Neural progenitor cell (in vitro differentiated cells): ENCODE data around the gene PTCH1. TPM values are rescaled to one million over a fixed set of nuclear protein-coding genes. Genes with fewer than 3 reads are reported as not detected.

Experiments used
- DNase-seq: peaks from one replicate; pipeline ENCODE4 v3.0.0-alpha.2; 2016; ENCODE audit warnings: low spot score
- H2AFZ ChIP-seq: fragments of 200-600 bp; sonication (generic); replicated peaks from 2 replicates; pipeline ENCODE4 v1.6.1; 2016; ENCODE audit warnings: antibody characterized with exemption
- H3F3A ChIP-seq: fragments of 200-600 bp; sonication (generic); 2 replicates; pipeline ENCODE4 v1.6.1; 2016; ENCODE audit warnings: antibody characterized with exemption, low read depth
- H3K27ac ChIP-seq: fragments of 200-600 bp; sonication (generic); 2 replicates; pipeline ENCODE4 v1.5.1; 2016; ENCODE audit warnings: mild to moderate bottlenecking
- H3K27me3 ChIP-seq: fragments of 200-600 bp; sonication (generic); 2 replicates; pipeline ENCODE4 v1.6.1; 2016; ENCODE audit warnings: mild to moderate bottlenecking, moderate library complexity
- H3K36me3 ChIP-seq: fragments of 200-600 bp; sonication (generic); 2 replicates; pipeline ENCODE4 v1.5.1; 2016
- H3K4me1 ChIP-seq: fragments of 200-600 bp; sonication (generic); 2 replicates; pipeline ENCODE4 v1.6.1; 2016; ENCODE audit warnings: mixed run types
- H3K4me2 ChIP-seq: fragments of 200-600 bp; sonication (generic); 2 replicates; pipeline ENCODE4 v1.6.1; 2016
- H3K4me3 ChIP-seq: fragments of 200-600 bp; sonication (generic); 2 replicates; pipeline ENCODE4 v1.5.1; 2016
- H3K79me2 ChIP-seq: fragments of 200-600 bp; sonication (generic); 2 replicates; pipeline ENCODE4 v1.6.1; 2016; ENCODE audit warnings: low read depth
- H3K9ac ChIP-seq: fragments of 200-600 bp; sonication (generic); 2 replicates; pipeline ENCODE4 v1.6.1; 2016
- H3K9me3 ChIP-seq: fragments of 200-600 bp; sonication (generic); 2 replicates; pipeline ENCODE4 v1.5.1; 2016; ENCODE audit warnings: low read depth
- H4K20me1 ChIP-seq: fragments of 200-600 bp; sonication (generic); 2 replicates; pipeline ENCODE4 v1.6.1; 2016; ENCODE audit warnings: low read depth
- H3K27ac Mint-ChIP-seq: 3 replicates; pipeline ENCODE4 v1.8.0; 2021; ENCODE audit warnings: mixed read lengths
- H3K27me3 Mint-ChIP-seq: 2 replicates; pipeline ENCODE4 v1.8.0; 2022; ENCODE audit warnings: low read depth, mild to moderate bottlenecking, inconsistent platforms, moderate library complexity, mixed read lengths; ENCODE audit not compliant: insufficient read depth
- H3K36me3 Mint-ChIP-seq: 3 replicates; pipeline ENCODE4 v1.8.0; 2021; ENCODE audit warnings: mixed read lengths
- H3K4me1 Mint-ChIP-seq: 3 replicates; pipeline ENCODE4 v1.8.0; 2021; ENCODE audit warnings: mixed read lengths
- H3K4me3 Mint-ChIP-seq: 3 replicates; pipeline ENCODE4 v1.8.0; 2021; ENCODE audit warnings: mild to moderate bottlenecking, moderate library complexity, mixed read lengths
- H3K9me3 Mint-ChIP-seq: 3 replicates; pipeline ENCODE4 v1.8.0; 2020; ENCODE audit warnings: mixed read lengths
- EZH2 ChIP-seq: fragments of 200-600 bp; sonication (generic); IDR thresholded peaks from 2 replicates; pipeline ENCODE4 v1.6.1; 2017; ENCODE audit warnings: antibody characterized with exemption, mild to moderate bottlenecking, moderate library complexity
- EZH2phosphoT487 ChIP-seq: fragments of 200-600 bp; sonication (generic); IDR thresholded peaks from 2 replicates; pipeline ENCODE4 v1.6.1; 2017; ENCODE audit warnings: antibody characterized with exemption
- total RNA-seq: library from RNA; depleted of rRNA; stranded (reverse); fragments of >200 nt; gene quantifications from 2 replicates; pipeline ENCODE4 v1.2.3, GENCODE V29; 2015; ENCODE audit warnings: low replicate concordance
- TF ChIP-seq, protein P1 (sequence below): fragments of 200-600 bp; sonication (generic); IDR thresholded peaks from 2 replicates; pipeline ENCODE4 v1.5.1; 2017; ENCODE audit warnings: antibody characterized with exemption, mild to moderate bottlenecking

The PTCH1 gene
- total RNA-seq, 1 donor from 2014 or later: 23.0 TPM

DNA sequence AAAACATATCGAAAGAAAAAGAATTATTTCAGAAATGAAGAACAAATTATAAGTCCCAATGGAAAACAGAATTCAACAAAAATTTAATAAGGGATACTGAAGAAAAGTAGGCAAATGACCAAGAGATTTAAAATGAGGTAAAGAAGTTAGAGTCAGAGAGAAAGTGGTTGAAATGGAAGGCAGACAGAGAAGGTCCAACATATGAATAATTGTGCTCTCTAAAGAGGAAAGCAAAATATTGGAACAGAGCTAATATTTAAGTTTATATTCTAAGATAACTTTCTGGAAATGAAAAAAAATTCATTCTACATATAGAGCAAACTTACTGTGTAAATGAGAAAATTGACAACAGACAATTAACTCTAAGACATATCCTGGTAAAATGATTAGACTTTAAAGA lies 94.1 kb downstream of the PTCH1 start:
- Histone ChIP-seq H3K27me3 (no peaks in the 10 kb centered on the region), H4K20me1 (no peaks in the 10 kb centered on the region), H2AFZ (no peak overlapping the region), H3K79me2 (no peaks in the 10 kb centered on the region), H3K4me2 (no peak overlapping the region), H3K9me3 (peaks cover 8% of the 10 kb centered on the region), H3K9ac (no peak overlapping the region), H3K36me3 (peaks cover 11% of the 10 kb centered on the region), H3K27ac (no peak overlapping the region), H3K4me1 (peaks cover 9% of the 10 kb centered on the region), H3K4me3 (no peak overlapping the region), H3F3A (peaks cover 22% of the 10 kb centered on the region)
- TF ChIP-seq, protein P1, sequence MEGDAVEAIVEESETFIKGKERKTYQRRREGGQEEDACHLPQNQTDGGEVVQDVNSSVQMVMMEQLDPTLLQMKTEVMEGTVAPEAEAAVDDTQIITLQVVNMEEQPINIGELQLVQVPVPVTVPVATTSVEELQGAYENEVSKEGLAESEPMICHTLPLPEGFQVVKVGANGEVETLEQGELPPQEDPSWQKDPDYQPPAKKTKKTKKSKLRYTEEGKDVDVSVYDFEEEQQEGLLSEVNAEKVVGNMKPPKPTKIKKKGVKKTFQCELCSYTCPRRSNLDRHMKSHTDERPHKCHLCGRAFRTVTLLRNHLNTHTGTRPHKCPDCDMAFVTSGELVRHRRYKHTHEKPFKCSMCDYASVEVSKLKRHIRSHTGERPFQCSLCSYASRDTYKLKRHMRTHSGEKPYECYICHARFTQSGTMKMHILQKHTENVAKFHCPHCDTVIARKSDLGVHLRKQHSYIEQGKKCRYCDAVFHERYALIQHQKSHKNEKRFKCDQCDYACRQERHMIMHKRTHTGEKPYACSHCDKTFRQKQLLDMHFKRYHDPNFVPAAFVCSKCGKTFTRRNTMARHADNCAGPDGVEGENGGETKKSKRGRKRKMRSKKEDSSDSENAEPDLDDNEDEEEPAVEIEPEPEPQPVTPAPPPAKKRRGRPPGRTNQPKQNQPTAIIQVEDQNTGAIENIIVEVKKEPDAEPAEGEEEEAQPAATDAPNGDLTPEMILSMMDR: no peak
- TF ChIP-seq EZH2 (no peak), EZH2phosphoT487 (no peak)
- Mint-ChIP-seq H3K27me3 (peaks cover 9% of the 10 kb centered on the region), H3K4me1 (peaks cover 12% of the 10 kb centered on the region), H3K9me3 (peaks cover 29% of the 10 kb centered on the region), H3K27ac (no peak overlapping the region), H3K36me3 (peaks cover 18% of the 10 kb centered on the region), H3K4me3 (no peak overlapping the region)
- DNase-seq: no peak

DNA sequence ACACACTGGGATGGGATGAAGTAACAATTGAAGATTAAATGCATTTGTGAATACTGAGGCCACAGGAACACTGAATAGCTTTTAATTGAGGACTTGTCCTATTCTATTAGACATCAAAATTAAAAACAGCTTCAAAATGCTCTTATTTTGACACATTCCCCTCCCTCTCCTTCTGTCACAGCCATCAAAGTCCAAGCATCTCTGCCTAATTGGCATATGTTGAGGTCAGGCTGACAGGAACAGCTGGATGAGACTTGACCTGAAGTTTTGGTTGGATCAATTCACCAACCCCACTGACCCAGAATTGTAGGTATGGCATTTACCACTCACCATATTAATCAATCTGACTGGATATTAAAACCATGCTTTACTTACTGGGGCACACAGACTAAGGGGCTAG lies 96.3 kb downstream of the PTCH1 start:
- no peak overlapping the region for H3K4me3 ChIP-seq
- no peak overlapping the region for H3K4me2 ChIP-seq
- no peak overlapping the region for H3K27ac ChIP-seq
- no peak overlapping the region for H3K9ac ChIP-seq
- Mint-ChIP-seq H3K4me3 (no peak overlapping the region), H3K27me3 (peaks cover 2% of the 10 kb centered on the region), H3K27ac (no peak overlapping the region), H3K4me1 (peaks cover under 1% of the 10 kb centered on the region), H3K9me3 (peaks cover 28% of the 10 kb centered on the region), H3K36me3 (peaks cover 18% of the 10 kb centered on the region)
- no peak for DNase-seq
- peaks cover under 1% of the 10 kb centered on the region for H3F3A ChIP-seq
- no peaks in the 10 kb centered on the region for H3K27me3 ChIP-seq
- peaks cover 8% of the 10 kb centered on the region for H3K9me3 ChIP-seq
- peaks cover 11% of the 10 kb centered on the region for H3K36me3 ChIP-seq
- no peaks in the 10 kb centered on the region for H3K4me1 ChIP-seq
- no peaks in the 10 kb centered on the region for H3K79me2 ChIP-seq
- no peak overlapping the region for H2AFZ ChIP-seq
- no peak for TF ChIP-seq EZH2
- no peaks in the 10 kb centered on the region for H4K20me1 ChIP-seq

DNA sequence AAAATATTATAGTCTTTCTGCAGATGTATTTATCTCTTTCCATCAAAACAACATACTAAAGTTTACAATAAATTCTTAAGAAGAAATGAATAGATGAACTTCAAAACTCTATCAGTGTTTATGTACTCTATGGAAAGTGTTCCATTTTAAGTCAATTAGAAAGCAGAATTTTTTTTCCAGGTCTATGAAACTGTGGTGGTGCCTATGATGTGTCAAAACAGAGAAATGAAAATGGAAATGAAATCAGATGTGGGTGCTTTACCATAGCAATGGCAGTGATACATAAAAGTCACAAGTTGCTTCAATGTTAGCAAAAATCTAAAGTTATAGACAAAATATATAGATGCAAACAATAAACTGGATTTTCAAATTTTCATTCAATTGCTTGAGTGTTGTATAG lies 97.3 kb downstream of the PTCH1 start:
- no peak overlapping the region for H3K4me3 ChIP-seq
- H3K79me2 ChIP-seq: no peaks in the 10 kb centered on the region
- no peaks in the 10 kb centered on the region for H4K20me1 ChIP-seq
- H3K27me3 Mint-ChIP-seq: peaks cover 2% of the 10 kb centered on the region
- H3K9ac ChIP-seq: no peak overlapping the region
- H3K4me3 Mint-ChIP-seq: no peak overlapping the region
- TF ChIP-seq EZH2phosphoT487: no peak
- TF ChIP-seq, protein P1: no peak
- no peak for TF ChIP-seq EZH2
- H2AFZ ChIP-seq: no peak overlapping the region
- peaks cover 14% of the 10 kb centered on the region for H3K36me3 Mint-ChIP-seq
- no peaks in the 10 kb centered on the region for H3K4me1 ChIP-seq
- H3K27ac ChIP-seq: no peak overlapping the region
- peaks cover 8% of the 10 kb centered on the region for H3K9me3 ChIP-seq
- no peaks in the 10 kb centered on the region for H3F3A ChIP-seq
- H3K27me3 ChIP-seq: no peaks in the 10 kb centered on the region
- H3K36me3 ChIP-seq: peaks cover 11% of the 10 kb centered on the region
- no peaks in the 10 kb centered on the region for H3K4me1 Mint-ChIP-seq
- H3K27ac Mint-ChIP-seq: no peak overlapping the region
- no peak overlapping the region for H3K4me2 ChIP-seq
- DNase-seq: no peak
- H3K9me3 Mint-ChIP-seq: peaks cover 24% of the 10 kb centered on the region

- TF ChIP-seq EZH2phosphoT487: no peak
- TF ChIP-seq, protein P1: no peak
- no peak for TF ChIP-seq EZH2
- H3K9ac ChIP-seq: no peak overlapping the region
- H3K27ac ChIP-seq: no peak overlapping the region
- no peaks in the 10 kb centered on the region for H3K27me3 ChIP-seq
- no peaks in the 10 kb centered on the region for H3K9me3 ChIP-seq
- H2AFZ ChIP-seq: no peak overlapping the region
- H3K4me3 ChIP-seq: no peak overlapping the region
- Mint-ChIP-seq H3K4me3 (no peak overlapping the region), H3K4me1 (peaks cover 18% of the 10 kb centered on the region), H3K27ac (no peak overlapping the region), H3K27me3 (peaks cover 2% of the 10 kb centered on the region), H3K36me3 (no peaks in the 10 kb centered on the region), H3K9me3 (peaks cover 6% of the 10 kb centered on the region)
- no peaks in the 10 kb centered on the region for H4K20me1 ChIP-seq
- no peaks in the 10 kb centered on the region for H3K36me3 ChIP-seq
- DNase-seq: no peak
- H3K79me2 ChIP-seq: no peaks in the 10 kb centered on the region
- no peak overlapping the region for H3K4me2 ChIP-seq
- no peaks in the 10 kb centered on the region for H3F3A ChIP-seq
- peaks cover 13% of the 10 kb centered on the region for H3K4me1 ChIP-seq
Measured at GRCh38 chr9:95415158-95415557, 101.6 kb downstream of the PTCH1 start.
